CD4-positive, alpha-beta T cell (primary cell): ENCODE data around the gene MBTPS2. TPM values are rescaled to one million over a fixed set of nuclear protein-coding genes. Genes with fewer than 3 reads are reported as not detected.

Source experiments
- ATAC-seq: fragments of 200-7000 bp; cut with Tn5 transposase; one replicate; pipeline ENCODE4 v1.10.0; 2022; ENCODE audit warnings: mild to moderate bottlenecking; ENCODE audit not compliant: poor library complexity
- CTCF ChIA-PET: fragments of 350-600 bp; sonication (Branson Sonifier 250); formaldehyde crosslinking; loops from one replicate; lab custom pipeline; 2021; ENCODE audit warnings: antibody characterized with exemption, inconsistent platforms; lab: Charles Lee
- POLR2A ChIA-PET: fragments of 350-600 bp; sonication (Branson Sonifier 250); formaldehyde crosslinking; loops from one replicate; lab custom pipeline; 2021; ENCODE audit warnings: antibody characterized with exemption, inconsistent platforms; lab: Charles Lee
- DNase-seq, 14 experiments: peaks; one replicate each; pipeline ENCODE4 v3.0.0-alpha.2; 2013 to 2020; ENCODE audit warnings: mixed read lengths in 2 of 14
- H3K27ac ChIP-seq, 2 donors: one replicate each; pipeline versions ENCODE4 v1.5.1 to v1.7.0; 2013; ENCODE audit warnings: low read length in 2 of 2, low read depth in 1 of 2, mild to moderate bottlenecking in 1 of 2
- H3K27me3 ChIP-seq, 2 experiments: 1 replicate in 1 of 2; 2 replicates in 1 of 2; pipeline versions ENCODE4 v1.6.1 to v1.7.0; 2013; ENCODE audit warnings: low read length in 2 of 2, control low read depth in 1 of 2, mild to moderate bottlenecking in 1 of 2, moderate library complexity in 1 of 2; ENCODE audit not compliant: insufficient read depth in 2 of 2, control insufficient read depth in 1 of 2
- H3K36me3 ChIP-seq: one replicate; pipeline ENCODE4 v1.6.1; 2013; ENCODE audit warnings: low read length, control low read depth; ENCODE audit not compliant: insufficient read depth
- H3K4me1 ChIP-seq: one replicate; pipeline ENCODE4 v1.6.1; 2013; ENCODE audit warnings: low read length, control low read depth; ENCODE audit not compliant: insufficient read depth
- H3K4me3 ChIP-seq: one replicate; pipeline ENCODE4 v1.5.1; 2013; ENCODE audit warnings: mild to moderate bottlenecking, low read length, moderate library complexity
- H3K9me3 ChIP-seq, 2 experiments: 1 replicate in 1 of 2; 2 replicates in 1 of 2; pipeline versions ENCODE4 v1.6.1 to v1.7.0; 2013; ENCODE audit warnings: low read length in 2 of 2, mild to moderate bottlenecking in 2 of 2, control low read depth in 1 of 2, moderate library complexity in 1 of 2; ENCODE audit not compliant: control insufficient read depth in 1 of 2, insufficient read depth in 1 of 2
- H3K27ac Mint-ChIP-seq: one replicate; pipeline ENCODE4 v1.8.0; 2020; ENCODE audit warnings: mixed read lengths
- H3K27me3 Mint-ChIP-seq: one replicate; pipeline ENCODE4 v1.8.0; 2021; ENCODE audit warnings: mixed read lengths
- H3K36me3 Mint-ChIP-seq: one replicate; pipeline ENCODE4 v1.8.0; 2021; ENCODE audit warnings: low read depth, mixed read lengths
- H3K4me1 Mint-ChIP-seq: one replicate; pipeline ENCODE4 v1.8.0; 2021; ENCODE audit warnings: low read depth, mixed read lengths
- H3K4me3 Mint-ChIP-seq: one replicate; pipeline ENCODE4 v1.8.0; 2020; ENCODE audit warnings: mild to moderate bottlenecking, mixed read lengths
- H3K9me3 Mint-ChIP-seq: one replicate; pipeline ENCODE4 v1.8.0; 2020; ENCODE audit warnings: mixed read lengths
- CTCF ChIP-seq: fragments of 200-600 bp; IDR thresholded peaks from one replicate; pipeline ENCODE4 v1.8.0; 2022; ENCODE audit warnings: antibody characterized with exemption, mild to moderate bottlenecking
- intact Hi-C, 2 experiments: fragments of 100-400 bp; cut with DNase I in 1 of 2; cut with micrococcal nuclease in 1 of 2; formaldehyde crosslinking; loops; one replicate each; pipeline versions ENCODE4 v1.15.1 to v1.9.0; 2023 to 2025; cut with DNase I, micrococcal nuclease
- total RNA-seq, 174 experiments: library from RNA in 2 of 174; stranded (reverse) in 2 of 174; gene quantifications; one replicate each; pipeline ENCODE4 v1.2.3 and lab custom pipeline; 2021 to 2026

The MBTPS2 gene
- total RNA-seq, 2 experiments from 2014 or later = 3.1 to 3.4 TPM

DNA sequence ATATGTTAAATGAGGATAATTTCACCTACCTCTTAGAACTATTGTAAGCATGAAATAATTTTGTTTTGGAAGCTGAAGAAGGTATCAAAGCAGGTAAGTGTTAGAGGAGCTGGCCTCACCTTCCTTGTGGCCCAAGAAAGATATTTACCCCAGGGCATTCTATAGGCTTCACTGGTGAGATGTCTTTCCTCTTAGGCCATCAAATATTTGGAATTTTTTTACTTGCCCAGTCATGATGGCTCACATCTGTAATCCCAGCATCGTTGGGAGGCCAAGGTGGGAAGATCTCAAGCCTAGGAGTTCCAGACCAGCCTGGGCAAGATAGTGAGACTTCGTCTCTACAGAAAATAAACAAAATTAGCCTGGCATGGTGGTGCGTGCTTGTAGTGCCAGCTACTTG, 95.0 kb downstream of the MBTPS2 start:
- H3K36me3 ChIP-seq = no peaks in the 10 kb centered on the region
- DNase-seq = no peak
- H3K27ac ChIP-seq = no peak overlapping the region
- Mint-ChIP-seq H3K36me3 (no peaks in the 10 kb centered on the region), H3K27me3 (no peaks in the 10 kb centered on the region), H3K4me3 (no peak overlapping the region), H3K27ac (no peak overlapping the region), H3K4me1 (peaks cover 8% of the 10 kb centered on the region), H3K9me3 (no peaks in the 10 kb centered on the region)
- POLR2A ChIA-PET = no interaction called here
- no peak for TF ChIP-seq CTCF
- H3K27me3 ChIP-seq = no peaks in the 10 kb centered on the region
- ATAC-seq = no peak
- H3K4me3 ChIP-seq = no peak overlapping the region
- intact Hi-C loops = loop anchor here in 1 of 2 experiments (10.0 kb wide), 1 partner anchor 100 kb away; the partner anchor contains the start of gene MBTPS2
- H3K9me3 ChIP-seq = no peaks in the 10 kb centered on the region
- CTCF ChIA-PET = no interaction called here
- H3K4me1 ChIP-seq = no peaks in the 10 kb centered on the region

Other genes starting within 250 kb of the MBTPS2 start
- under 1 TPM; 0.52 to 0.70 TPM for gene KLHL34, start 181.3 kb upstream of the MBTPS2 start, total RNA-seq
- gene SMPX, start 81.5 kb upstream of the MBTPS2 start, total RNA-seq = not detected
- 1 to 10 TPM; 1.0 to 1.2 TPM for gene YY2, start 16.4 kb downstream of the MBTPS2 start, total RNA-seq
- gene SMS, start 101.1 kb downstream of the MBTPS2 start, total RNA-seq = 10 to 100 TPM; 17.8 to 19.6 TPM
- under 1 TPM; 0.08 to 0.14 TPM for gene PHEX, start 192.7 kb downstream of the MBTPS2 start, total RNA-seq